Measurements from ENCODE around the gene TNFSF10.

Gene TNFSF10

DNA sequence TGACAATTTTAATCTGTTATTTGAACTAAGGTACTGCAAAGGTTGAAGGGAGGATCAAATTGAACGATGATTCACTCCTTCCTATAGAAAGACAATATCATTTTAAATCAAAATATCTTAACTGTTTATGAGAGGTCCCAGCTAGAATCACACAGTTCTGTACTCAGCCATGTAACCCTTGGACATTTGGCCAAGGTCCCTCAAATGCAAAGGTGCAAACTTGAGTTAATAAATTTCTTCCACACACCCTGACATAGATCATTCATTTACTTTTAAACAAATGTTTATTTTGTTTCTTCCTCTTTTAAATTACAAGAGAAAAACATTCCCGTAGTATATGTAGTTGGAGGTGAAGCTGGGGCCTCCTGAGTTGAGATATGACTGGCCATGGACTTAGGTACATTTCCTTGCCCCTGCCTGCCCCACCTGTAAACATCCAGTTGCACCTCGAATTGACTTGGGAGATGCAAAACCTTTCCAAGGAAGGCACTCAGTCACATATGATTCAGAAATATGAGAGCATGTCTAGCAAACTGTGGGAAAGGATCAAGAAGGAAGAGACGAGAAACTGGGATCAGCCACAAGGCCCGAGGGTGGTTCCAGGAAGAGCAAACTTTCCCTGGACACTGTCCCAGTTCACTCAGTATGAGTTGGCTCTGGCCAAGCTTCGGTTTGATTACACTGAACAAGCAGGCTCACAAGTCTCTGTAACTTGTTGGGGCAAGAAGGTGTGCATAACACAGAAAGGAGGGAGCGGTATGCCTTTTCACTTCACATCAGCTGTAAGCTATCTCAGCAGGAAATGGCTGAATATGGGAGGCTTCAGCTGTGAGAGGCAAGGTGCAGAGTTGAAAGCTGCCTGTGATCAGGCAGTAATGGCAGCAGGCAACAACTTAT, 6.7 kb downstream of the TNFSF10 start:
- DNase-seq = no peak

DNA sequence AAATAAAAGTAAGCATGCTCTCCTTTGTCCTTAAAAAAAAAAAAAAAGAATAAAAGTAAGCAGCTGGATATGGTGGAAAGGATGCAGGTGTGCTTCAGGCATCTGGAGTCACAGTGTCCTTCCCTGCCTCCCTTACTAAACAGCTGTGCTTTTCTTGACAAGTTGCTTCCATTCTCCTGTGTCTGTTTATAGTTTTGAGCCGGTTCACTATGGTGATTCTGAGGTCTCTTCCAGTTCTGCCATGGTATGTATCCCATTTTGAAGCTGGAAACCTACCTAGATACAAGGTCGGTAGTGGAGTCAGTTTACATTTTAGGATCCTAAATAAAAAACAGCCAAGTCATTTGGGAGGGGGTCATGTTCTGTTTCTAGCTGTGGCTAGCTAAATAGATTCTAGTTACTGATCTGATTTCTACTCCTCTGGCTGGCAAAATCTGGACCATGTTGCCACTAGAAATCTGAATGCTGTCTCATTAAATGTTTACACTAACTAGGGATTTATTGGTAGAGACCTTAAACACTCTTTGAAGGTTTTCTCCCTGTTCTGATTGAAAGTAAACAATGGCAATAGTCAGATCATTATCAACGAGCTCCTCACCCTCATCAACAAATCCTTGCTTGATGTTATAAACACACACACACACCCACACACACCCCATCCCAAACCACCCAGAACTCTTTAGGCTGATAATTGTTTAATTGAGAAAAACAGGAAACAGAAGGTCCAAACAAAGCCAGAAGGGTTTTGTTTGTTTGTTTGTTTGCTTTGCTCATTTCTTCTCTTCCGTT, 7.9 kb downstream of the TNFSF10 start:
- DNase-seq = no peak

DNA sequence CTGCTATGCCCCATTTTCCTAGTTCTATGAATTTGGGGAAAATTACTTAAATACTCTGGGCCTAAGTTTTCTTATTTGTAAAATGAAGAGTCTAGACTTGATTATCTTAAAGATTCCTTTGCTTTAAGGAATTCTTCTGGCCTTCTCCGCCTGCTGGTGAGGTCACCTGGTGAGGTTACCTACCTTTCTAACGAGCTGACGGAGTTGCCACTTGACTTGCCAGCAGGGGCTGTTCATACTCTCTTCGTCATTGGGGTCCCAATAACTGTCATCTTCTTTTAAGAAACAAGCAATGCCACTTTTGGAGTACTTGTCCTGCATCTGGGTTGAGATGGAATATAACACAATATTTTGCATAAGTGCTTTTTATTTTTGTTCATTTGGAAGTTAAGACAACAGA, 8.6 kb downstream of the TNFSF10 start:
- DNase-seq = no peak

DNA sequence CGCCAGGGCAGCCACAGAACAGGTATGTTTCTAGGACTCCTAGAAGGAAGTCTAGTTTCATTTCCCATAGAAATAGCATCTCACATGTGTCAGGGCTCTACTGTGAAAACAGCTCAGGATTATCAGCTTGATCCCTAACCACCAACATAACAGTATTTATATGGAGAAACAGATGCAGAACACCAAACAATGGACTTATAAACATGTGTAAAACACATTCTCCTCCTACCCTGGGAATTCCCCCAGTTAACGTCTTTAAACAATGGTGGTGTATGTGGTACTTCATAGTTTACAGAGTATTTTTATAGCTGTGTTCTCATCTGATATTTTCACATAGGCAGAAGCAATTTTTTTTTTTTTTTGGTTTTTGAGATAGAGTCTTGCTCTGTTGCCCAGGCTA, 9.7 kb downstream of the TNFSF10 start:
- no peak for DNase-seq

DNA sequence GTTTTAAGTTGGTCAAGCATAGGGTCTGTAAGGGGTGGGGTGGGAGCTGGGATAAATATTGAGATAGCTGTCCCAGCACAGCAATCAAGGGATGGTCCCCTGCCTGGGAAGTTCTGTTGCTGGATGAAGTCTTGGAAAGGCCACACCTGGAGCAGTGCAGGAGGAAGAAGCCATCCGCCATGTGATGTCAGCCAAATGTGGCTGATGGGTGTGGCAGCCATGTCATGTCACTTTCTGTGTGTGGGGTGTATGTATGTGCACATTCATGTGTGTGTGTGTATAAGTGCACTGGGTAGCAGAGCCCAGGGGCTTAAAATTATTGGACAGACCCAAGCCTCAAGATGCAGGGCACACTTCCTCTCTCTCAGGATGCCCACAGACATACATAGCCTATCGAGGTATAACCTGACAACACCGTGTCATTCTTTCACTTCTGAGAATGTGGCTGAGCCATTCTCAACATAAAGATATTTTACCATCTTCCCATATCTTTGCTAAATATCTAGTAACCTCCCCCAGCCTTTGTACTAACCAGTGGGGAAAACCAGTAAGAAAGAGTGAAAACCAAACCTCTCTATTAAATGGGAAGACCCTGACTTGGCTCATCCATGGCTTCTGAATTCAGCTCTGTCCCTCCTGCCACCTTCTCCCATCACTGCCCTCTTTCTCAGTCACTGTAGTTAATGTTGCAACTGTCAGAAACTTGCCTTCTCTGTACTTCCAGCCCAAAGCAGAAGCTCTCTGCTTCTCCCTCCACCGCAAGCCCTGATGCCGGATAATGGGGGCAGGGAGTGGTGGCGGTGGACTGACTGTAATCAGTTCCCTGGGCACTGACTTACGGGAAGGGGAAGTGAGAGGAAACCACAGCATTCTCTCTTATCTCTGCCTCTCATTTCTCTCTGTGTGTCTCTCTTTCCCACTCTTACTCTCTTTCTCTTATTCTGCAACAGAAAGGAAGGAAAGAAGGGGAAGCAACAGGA, 11.2 kb downstream of the TNFSF10 start:
- DNase-seq = peak; percentile 56

DNA sequence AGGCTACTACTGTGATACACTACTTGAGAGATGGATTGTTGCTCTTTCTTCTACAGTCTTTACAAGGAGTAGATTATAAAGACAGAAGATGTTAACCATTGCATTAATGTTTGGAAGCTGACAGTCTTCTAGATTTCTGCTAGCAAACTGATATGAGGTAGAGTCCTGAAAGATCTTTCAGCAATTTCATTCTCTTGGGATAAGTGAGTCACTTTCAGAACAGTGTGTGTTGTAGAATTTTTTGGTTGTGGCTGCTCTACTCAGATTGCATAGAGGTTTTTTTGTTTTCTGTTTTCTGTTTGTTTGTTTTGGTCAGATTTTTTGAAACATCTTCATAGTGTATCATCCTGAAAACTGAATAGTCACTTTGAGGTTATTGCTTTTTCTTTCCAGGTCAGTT, 17.1 kb downstream of the TNFSF10 start:
- DNase-seq = no peak

DNA sequence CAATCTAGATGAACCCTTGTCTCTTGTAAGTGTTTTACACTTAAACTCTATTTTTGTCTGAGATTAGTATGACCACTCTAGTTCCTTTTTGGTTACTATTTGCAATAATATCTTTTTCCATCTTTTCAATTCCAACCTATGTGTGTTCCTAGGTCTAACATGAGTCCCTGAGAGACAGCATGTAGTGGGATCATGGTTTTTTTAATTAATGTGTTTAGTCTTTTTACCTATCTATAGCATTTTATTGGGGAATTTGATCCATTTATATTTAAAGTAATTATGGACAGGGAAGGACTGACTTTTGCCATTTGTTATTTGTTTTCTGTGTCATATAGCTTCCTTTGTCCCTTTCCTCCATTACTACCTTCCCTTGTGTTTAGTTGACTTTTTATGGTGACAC, 21.7 kb downstream of the TNFSF10 start:
- no peak for DNase-seq

DNA sequence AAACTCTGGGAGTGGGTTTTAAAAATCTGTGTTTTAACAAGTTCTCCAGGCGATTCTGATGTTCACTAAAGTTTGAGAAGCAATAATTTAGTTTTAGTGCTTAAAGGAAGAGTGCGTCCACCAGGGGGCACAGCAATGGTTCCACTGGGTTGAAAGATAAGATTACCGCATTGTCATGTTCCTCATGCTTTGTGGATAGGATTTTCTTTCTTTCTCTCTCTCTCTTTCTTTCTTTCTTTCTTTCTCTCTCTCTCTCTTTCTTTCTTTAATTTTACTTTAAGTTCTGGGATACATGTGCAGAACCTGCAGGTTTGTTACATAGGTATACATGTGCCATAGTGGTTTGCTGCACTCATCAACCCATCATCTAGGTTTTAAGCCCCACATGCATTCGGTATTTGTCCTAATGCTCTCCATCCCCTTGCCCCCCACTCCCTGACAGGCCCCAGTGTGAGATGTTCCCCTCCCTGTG, 33.0 kb downstream of the TNFSF10 start:
- peak; percentile 83 for DNase-seq

DNA sequence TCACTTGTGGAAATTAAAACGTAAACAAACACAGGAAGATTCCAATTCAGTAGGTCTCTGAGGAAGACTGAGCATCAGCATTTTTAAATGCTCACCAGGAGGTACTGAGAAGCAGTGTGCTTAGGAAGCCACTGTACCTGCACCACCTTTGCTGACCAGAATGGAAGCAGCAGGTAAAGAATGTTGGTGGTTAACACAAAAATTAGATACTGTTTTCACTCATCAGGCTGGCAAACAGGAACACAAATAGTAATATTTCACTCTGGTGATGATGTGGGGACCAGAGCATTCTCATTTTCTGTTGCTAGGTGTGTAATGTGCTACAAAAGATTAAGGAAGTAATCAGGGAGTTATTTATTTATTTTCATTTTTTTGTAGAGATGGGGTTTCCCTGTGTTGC, 45.1 kb downstream of the TNFSF10 start:
- no peak for DNase-seq

DNA sequence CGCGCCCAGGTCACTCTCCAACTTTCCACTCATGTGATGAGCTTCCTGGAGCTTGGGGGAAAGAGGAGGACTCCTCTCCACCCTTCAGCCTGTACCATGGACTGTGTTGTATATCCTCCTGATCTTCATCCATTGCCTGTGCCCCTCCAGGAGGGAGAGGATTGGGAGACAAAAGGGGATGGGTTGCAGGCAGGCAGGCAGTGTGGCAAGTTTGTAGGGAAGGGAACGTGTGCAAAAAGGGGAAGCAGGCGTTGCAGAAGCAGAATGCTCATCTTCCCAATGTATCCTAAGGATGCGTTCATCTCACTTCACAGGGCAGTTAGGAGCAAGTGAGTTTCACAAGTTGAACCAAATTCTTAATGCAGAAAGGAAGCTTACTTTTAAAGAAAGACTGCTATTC, 46.9 kb downstream of the TNFSF10 start:
- no peak for DNase-seq

DNA sequence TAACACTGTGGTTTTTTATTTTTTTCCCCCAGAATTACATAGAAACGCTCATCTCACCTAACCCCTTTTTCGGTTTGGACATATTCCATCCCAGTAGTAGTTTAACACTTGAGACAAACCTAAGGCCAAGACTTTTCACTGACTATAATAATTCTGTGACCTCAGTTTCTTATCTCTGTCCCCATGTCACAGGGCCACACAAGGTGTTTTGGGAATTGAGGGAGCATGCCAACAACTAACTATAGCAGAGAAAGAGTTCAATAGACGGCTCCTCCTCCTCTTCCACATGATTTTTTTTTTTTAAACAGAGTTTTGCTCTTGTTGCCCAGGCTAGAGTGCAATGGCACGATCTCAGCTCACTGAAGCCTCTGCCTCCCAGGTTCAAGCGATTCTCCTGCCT, 47.5 kb downstream of the TNFSF10 start:
- DNase-seq = no peak

DNA sequence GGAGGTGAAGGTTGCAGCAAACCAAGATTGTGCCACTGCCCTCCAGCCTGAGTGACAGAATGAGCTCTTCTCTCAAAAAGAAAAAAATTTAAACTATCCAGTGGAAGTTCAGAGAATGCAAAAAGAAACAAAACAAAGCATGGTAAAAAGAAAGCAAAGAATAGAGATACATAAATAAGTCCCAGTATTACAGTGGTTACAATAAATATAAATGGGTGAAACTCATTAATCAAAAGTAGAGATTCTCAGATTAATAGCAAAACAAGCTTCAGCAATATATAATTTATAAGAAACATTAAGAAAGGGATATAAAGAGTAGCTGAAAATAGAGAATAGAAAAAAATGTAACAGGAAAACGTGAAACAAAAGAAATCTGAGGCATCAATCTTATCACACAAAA, 51.3 kb downstream of the TNFSF10 start:
- no peak for DNase-seq

DNA sequence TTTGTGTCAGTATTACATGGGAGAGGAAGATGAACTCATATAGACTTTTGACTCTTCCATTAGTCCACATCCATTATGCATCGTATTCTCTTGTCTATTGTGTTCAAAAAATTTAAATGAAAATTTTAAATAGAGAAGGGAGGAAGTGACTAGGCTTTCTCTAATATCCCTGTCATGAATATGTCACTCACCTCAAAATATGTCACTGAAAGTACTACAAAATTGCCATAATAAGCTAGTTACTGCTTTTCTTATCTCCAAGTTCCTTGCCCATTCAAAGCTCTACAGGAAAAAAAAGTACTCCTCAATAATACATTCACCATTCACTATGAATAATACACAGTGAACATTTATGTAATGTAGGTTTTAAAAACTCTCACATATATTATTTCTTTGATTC, 52.6 kb downstream of the TNFSF10 start:
- no peak for DNase-seq

DNA sequence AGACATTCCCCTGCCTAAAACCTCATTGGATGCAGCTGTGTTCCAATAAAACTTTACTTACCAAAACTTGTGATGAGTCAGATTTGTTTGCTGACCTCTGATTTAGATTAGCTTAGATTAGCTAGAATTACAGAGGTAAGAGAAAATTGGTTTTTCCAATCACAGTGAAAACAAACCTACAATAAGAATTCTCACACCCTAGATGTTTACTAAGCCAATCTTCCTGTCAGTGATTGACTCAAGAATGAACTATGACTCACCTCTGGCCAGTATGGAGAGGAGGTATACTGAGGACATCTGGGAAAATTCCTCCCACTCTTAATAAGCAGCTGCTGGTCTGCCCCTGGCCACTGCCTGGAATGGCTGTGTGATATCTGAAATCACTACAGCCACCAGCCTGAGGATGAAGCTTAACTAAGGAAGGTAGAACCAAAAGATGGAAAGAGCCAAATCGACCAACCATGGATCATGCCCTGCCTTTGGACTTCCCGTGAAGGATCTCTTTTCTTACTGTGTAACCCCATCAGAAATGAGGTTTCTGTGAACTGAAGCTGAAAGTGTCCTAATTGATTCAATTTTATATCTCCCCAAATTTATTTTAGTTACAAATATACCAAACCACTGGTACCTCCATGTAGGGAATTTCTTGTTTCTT, 55.9 kb downstream of the TNFSF10 start:
- DNase-seq = no peak

DNA sequence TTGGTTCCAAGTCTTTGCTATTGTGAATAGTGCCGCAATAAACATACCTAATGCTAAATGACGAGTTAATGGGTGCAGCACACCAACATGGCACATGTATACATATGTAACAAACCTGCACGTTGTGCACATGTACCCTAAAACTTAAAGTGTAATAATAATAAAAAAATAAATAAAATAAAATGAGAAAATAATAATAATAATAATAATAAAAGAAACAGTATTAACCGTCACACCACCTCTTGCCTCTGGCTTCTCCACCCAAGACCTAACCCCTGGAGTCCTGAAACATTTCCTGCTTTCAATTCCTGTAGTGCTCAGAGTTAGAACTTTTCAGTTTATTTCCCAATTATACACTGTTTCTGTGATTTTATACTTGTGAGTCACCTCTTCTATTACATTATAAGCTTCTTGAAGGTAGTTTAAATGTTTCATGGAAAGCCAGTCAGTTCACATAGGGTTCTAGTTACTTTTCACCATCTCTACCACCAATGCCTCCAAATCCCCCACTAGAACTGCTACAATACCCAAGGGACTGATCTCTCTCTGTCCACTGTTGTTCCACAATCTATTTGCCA, 56.6 kb downstream of the TNFSF10 start:
- DNase-seq = no peak

DNA sequence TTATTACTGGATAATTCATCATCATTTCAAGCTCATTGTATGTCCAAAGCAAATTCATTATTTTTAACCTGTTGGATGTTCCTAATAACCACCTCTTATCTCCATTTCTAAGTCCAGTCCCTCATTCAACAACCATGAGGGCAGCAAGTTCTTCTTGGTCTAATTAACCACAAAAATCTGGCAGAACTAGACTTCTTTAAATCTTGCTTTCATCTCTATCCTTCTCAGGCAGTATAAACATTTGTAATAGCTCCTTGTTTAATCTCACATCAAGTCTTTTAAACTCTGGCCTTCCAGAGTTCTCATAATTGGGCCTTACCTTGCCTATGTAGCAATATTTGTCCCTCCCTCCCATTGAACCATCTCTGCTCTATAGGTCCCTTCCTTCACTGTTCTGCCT, 57.9 kb downstream of the TNFSF10 start:
- no peak for DNase-seq

DNA sequence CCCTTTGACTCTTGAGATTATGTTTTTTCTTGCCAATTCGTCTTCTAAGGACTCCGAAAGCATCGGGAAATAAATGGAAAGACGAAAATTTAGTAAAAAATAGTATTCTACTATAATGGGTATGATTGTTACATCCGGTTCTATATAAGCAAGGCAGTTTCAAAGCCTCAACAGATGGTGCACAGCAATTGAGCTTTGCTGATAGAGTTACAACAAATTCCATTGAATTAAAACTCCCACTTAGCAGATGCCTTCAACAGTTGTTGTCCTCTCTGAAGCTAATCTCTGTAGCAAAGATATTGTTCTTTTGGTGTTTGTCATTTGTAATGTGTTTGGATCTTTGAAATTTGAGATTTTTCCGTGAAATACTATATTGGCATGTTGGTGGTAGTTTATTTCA, 58.9 kb downstream of the TNFSF10 start:
- no peak for DNase-seq

DNA sequence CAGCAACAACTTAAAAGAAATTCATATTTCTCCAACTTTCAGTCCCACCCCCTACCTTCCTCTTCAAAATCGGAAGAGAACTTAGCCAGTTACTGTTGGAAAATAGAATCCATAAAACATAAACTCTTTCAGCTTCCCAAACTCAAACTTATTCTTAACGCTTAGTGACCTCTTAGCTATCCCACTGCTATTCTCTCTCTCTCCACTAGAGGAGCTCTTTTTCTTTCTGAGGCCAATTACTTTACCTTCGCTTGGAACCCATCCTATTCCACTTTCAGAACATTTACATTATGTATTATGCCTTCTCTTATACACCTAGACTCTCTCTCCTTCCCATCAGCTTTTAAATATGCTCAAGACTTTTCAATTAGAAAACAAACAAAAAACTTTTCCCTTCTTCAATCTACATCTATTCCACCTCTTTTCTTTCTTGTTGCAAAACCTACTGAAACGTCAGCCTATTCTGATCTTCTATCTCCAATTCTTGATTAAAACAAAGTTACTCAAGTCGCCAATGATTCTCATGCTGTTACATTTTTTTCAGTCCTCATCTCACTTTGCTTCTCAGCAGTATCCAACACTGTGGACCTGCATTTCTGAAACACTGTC, 61.6 kb downstream of the TNFSF10 start:
- DNase-seq = peak; percentile 68

DNA sequence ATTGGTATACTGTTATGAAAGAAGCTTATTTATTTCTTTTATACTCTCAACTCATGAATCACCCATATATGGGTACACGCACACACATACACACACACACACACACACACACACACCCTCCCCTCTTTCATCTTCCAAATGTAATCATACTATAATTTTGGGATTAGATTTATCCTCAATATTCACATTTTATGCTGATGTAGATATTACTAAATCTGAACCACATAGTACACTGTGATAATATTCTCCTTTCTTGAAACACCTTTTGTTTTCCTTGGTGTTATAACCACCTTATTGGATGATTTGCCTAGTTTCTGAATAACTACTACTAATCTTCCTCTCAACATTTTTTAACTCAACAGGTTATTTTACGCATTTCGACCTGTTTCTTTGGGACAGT, 66.8 kb downstream of the TNFSF10 start:
- no peak for DNase-seq

Data from RPMI8226 (cell line).